HG03520 (cell line): Measurements from ENCODE around the gene MAB21L3.
"Not testable (repeated sequence)": the region's sequence is repeated elsewhere in the genome, so short reads cannot be mapped to it uniquely, and the experiment has no call there.

Experiments
- ATAC-seq: cut with Tn5 transposase; IDR thresholded peaks from one replicate; pipeline ENCODE4 v1.9.1; 2021; ENCODE audit warnings: mild to moderate bottlenecking, moderate library complexity; ENCODE audit not compliant: unreplicated experiment

MAB21L3 gene

DNA sequence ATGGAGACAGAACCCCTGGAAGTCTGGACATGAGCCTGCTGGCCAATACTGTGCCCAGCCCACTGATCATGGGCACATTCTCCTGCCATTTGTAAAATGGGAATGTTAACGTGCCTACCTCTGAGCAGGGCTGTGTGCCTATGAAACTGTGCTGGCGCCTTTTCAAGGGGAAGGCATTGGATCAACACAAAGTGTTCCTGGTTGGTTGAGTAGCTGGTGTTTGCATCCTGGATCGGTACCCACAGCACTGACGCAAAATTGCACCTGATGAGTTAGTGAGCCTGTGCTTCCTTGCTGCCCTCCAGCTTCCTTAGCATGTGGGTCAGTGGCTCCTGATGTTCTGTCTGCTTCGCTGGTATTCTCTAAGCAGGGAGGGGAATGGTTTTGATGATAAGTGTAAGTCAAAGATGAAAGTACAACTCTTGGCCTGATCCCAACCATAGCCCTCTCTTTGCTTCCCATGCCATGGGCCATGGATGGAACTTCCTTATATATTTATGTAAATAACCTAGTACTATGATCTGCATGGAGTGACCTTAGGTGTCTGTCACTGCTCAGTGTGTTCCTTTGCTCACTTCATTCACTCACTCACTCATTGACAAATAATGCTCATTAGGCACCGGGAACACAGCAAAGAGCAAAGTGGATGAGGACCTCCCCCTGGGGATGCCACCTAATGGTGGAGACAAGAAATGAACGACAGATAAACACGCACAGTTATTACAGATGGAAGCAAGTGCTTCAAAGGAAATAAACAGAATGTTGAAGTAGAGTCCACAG is 22.7 kb downstream of the MAB21L3 start:
- ATAC-seq, result no peak

GRCh38 chr1:116134476-116134773 is 23.2 kb downstream of the MAB21L3 start:
- no peak for ATAC-seq

DNA sequence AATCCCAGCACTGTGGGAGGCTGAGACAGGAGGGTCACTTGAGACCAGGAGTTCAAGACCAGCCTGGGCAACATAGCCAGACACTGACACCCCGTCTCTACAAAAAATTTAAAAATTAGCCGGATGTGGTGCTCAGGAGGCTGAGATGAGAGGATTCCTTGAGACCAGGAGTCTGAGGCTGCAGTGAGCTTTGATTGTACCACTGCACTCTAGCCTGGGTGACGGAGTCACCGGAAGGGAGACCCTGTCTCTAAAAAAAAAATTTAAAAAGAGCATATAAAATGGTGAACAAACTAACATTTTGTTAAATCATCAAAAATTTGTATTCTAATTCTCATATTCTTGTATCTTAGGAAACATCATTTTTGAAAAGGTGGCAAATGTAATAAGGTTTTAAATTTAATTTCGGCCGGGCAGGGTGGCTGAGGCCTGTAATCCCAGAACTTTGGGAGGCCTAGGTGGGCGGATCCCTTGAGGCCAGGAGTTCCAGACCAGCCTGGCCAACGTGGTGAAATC is 27.1 kb downstream of the MAB21L3 start:
- ATAC-seq, result no peak

DNA sequence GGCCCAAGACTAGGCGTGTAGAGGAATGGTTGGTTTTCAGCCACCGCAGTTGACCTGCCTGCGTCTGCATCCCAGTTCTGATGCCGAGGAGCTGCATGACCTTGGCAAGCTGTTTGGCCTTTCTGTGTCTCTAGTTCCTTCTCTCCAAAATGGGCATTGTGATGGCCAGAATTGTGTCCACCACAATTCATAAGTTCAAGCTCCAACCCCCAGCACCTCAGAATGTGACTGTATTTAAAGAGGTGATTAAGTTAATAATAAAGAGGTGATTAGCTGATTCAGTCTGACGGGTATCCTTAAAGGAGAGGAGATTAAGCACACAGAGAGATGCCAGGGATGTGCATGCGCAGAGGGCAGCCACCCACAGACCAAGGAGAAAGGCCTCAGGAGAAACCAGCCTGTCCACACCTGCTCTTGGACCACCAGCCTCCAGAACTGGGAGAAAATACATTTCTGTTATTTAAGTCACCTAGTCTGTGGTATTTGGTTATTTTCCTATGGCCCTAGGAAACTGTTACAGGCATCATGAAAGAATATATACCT is 28.5 kb downstream of the MAB21L3 start:
- ATAC-seq, result no peak

GRCh38 chr1:116144151-116144550 is 33.0 kb downstream of the MAB21L3 start:
- ATAC-seq, result no peak

GRCh38 chr1:116146447-116147113 is 35.4 kb downstream of the MAB21L3 start:
- not testable (repeated sequence) for ATAC-seq

DNA sequence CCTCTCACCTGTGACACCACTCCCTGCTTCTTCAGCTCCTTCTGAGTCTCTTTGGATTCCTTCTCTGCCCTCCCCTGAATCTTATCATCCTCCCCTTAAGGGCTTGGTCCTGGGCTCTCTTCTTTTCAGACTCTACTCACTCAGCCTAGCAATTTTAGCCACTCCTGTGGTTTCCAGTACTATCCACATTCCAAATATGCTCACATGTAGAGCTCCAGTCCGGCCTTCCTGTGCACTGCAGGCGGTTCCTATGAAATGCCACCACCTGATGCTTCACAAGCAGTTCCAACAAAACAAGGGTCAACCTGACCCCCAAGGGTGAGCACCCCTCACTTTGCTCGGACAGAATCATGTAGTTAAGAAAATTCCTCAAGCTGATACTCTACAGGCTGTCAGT is 35.9 kb downstream of the MAB21L3 start:
- ATAC-seq, result no peak

- ATAC-seq, result no peak
Observed at GRCh38 chr1:116147972-116148371, 36.8 kb downstream of the MAB21L3 start.

- ATAC-seq, result no peak
Observed at GRCh38 chr1:116148967-116149366, 37.8 kb downstream of the MAB21L3 start.

DNA sequence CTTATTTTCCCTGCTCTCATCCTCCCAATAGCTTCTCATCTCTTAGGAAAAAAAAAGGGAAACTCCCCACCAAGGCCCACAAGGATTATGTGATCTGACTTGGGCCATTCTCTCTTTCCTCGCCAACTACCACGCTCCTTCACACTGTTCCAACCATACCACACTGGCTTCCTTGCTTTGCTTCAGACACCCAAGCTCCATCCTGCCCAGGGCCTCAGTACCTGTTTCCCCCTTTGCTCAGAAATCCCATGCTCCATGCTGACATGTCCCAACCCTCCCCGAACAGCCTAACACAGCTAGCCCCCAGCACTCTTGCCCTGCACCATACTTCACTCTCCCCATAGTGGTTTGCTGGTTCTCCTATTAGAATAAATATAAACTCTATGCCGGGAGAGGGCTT is 39.2 kb downstream of the MAB21L3 start:
- ATAC-seq, result no peak

DNA sequence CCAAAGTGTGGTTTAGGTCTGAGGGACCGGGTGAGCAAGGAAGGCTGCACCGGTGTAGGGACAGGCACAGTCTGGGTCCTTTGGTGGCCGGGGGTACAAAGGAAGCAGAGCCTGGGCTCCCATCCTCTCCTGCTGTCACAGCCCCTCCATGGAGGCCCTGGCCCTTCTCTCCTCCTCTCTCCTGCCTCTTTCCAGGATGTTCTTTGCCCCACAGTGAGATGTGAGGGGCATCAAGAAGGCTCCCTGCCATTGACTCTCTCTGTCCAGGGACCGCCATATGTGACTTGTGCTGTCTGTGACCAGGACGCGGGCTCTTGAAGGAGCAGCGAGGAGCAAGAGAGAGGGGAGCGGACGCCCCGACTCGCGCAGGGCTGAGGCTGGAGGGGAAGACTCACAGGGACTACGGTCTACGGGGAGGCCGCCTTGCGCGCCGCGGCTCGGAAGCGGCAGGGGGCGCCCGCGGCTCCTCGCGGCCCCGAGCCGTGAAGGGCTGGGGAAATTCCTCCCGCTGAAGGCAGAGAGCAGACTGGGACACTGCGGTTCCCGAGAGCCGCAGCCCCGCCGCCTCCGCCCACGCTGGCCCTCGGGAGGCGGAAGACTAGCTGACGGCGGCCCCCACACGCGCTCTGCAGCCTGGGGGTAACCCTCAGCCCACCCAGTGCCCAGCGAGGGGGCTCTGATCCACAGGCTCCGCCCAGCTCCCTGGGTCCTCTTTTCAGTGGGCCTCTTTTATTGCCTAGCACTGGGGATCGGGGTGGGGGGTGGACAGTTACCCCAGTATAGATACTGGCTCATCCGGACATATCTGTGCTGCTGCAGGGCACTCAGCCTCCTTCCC is 40.8 kb downstream of the MAB21L3 start:
- ATAC-seq, result peak; percentile 97

DNA sequence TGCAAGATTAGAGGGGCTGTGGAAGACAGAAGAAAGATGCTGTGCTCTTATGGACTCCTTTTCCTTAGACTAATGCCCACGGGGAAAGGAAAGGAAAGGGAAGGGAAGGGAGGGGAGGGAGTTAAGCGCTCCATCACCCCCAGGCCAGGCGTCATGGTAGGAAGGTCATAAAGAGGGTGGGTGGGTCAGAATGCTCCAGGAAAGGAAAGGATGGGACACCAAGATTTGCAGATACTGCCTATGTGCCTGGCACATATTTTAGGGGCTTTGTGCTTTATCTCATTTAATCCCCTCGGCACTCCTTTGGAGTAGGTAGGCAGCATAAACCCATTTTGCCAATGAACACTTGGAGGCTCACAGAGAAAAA is 41.4 kb downstream of the MAB21L3 start:
- ATAC-seq, result no peak

GRCh38 chr1:116152950-116153691 is 41.9 kb downstream of the MAB21L3 start:
- ATAC-seq, result no peak

GRCh38 chr1:116153692-116154031 is 42.5 kb downstream of the MAB21L3 start:
- ATAC-seq, result no peak

- ATAC-seq, result no peak
Observed at GRCh38 chr1:116154536-116154935, 43.3 kb downstream of the MAB21L3 start.

GRCh38 chr1:116157096-116157495 is 45.9 kb downstream of the MAB21L3 start:
- ATAC-seq, result no peak

DNA sequence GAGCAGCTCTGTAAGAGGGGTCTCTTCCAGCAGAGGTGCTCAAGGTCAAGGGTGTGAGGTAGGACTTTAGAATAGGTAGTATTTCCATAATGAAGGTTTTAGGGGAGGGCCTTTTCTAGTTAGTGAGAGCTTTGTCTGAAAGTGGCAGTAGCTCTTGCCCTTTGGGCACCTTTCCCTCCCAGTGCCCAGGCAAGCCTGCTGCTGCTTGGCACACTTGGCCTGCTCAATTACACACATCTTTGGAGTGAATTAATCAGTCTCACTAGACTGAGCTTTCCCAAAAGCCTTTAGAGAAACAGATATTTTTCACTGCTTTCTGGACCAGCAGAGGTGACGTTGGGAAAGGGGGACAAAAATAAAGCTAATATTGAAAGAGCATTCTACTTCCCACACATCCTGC is 48.0 kb downstream of the MAB21L3 start:
- ATAC-seq, result no peak

GRCh38 chr1:116159611-116160010 is 48.4 kb downstream of the MAB21L3 start:
- ATAC-seq, result no peak

GRCh38 chr1:116161390-116161789 is 50.2 kb downstream of the MAB21L3 start:
- ATAC-seq, result no peak

DNA sequence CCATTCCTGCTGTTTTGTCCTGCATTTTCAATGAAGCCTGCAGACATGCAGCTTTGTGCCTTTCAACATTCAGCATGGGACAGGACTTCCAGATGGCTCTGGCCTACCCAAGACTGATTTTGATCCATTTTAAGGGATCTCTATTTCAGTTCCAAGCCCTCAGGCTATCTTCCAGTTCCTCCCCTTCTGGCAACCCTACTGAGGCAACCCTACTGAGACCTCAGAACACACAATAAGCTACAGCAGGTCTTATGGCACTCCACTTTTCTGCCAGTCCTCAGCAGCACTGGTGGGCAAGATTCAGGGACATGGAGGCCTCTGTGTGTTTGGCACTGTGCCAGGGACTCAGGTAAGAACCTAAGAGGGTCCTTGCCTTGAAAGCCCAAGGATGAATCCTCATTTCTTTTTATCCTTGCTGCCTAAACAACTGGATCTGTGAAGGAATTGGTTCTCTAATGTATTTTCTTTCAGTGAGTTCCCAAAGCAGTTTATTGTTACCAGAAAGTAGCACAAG is 50.7 kb downstream of the MAB21L3 start:
- ATAC-seq, result no peak

DNA sequence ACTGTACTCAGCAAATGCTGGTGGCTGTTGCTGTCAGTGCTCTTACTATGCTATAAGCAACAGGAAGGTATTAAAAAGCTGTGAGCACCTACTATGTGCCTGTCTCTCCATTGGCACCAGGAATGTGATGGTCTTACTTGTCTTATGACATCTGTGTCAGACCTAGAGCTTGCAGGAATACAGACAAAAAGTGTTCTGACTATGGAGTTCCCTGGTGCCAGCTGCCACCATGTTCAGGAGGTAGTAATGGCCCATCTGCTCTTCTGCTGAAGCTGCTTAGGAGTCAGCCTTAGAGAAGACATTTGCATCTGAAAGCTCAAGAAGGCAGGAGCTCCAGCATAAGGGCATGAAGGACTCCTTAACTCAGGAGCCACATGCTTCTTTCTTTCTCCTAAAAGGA is 52.3 kb downstream of the MAB21L3 start:
- ATAC-seq, result no peak
